NB4 (cell line): ENCODE data around the gene NGB.

ENCODE experiments used
- MYC ChIP-seq: IDR thresholded peaks from 2 replicates; pipeline ENCODE4 v1.6.1; 2011; ENCODE audit warnings: low read depth, low read length
- TF ChIP-seq, protein P1 (sequence below): IDR thresholded peaks from one replicate; pipeline ENCODE4 v1.5.1; 2012; ENCODE audit warnings: low read depth, low read length
- TF ChIP-seq, protein P2 (sequence below): IDR thresholded peaks from 2 replicates; pipeline ENCODE4 v1.6.1; 2011; ENCODE audit warnings: low read depth, low read length

DNA sequence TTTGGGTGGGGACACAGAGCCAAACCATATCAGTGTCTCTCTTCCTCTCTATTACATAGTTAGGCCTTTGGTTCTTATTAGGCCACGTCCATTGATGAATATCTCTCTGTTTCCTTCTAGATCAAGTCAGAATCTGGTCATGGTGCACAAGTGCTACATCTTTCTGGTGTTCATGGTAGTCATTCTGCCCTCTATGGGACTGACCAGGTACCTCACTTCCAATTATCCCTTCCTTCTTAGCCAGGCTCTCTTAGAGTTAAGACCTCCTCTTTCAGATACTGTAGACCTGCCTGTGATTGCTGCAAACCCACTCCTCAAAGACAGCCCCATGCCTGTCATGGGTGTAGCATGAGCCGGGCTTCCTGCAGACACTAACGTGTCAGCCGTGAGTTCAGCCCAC, 25.2 kb downstream of the NGB start:
- TF ChIP-seq MYC, result no peak
- TF ChIP-seq, protein P1, sequence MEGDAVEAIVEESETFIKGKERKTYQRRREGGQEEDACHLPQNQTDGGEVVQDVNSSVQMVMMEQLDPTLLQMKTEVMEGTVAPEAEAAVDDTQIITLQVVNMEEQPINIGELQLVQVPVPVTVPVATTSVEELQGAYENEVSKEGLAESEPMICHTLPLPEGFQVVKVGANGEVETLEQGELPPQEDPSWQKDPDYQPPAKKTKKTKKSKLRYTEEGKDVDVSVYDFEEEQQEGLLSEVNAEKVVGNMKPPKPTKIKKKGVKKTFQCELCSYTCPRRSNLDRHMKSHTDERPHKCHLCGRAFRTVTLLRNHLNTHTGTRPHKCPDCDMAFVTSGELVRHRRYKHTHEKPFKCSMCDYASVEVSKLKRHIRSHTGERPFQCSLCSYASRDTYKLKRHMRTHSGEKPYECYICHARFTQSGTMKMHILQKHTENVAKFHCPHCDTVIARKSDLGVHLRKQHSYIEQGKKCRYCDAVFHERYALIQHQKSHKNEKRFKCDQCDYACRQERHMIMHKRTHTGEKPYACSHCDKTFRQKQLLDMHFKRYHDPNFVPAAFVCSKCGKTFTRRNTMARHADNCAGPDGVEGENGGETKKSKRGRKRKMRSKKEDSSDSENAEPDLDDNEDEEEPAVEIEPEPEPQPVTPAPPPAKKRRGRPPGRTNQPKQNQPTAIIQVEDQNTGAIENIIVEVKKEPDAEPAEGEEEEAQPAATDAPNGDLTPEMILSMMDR, result peak; percentile 4
- TF ChIP-seq, protein P2, sequence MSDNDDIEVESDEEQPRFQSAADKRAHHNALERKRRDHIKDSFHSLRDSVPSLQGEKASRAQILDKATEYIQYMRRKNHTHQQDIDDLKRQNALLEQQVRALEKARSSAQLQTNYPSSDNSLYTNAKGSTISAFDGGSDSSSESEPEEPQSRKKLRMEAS, result no peak
